Esophagus muscularis mucosa (tissue), 3 donors: ENCODE measurements around the gene ARPC1A.

Experiments used
- CTCF ChIP-seq, 3 experiments: fragments of 200-600 bp in 2 of 3; fragments of 450-650 bp in 1 of 3; sonication (generic) in 2 of 3; IDR thresholded peaks; one replicate each; pipeline ENCODE4 v1.5.1; 2017 to 2019; ENCODE audit warnings: antibody characterized with exemption in 3 of 3, mild to moderate bottlenecking in 2 of 3, moderate library complexity in 1 of 3
- EP300 ChIP-seq: sonication (generic); formaldehyde crosslinking; IDR thresholded peaks from one replicate; pipeline ENCODE4 v1.6.1; 2017; ENCODE audit warnings: antibody characterized with exemption

DNA sequence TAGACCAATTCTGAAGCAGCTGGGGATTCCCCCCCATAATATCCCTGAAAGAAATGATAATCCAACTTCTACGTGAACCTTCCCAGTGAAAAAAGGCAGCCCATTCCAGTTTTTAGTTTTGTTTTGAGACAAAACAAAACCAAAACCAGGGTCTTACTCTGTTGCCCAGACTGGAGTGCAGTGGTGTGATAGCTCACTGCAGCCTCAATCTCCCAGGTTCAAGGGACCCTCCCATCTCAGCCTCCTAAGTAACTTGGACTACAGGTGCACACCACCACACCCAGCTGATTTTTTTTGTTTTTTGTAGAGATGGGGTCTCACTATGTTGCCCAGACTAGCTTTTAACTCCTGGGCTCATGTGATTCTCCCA, 12.5 kb upstream of the ARPC1A start:
- TF ChIP-seq CTCF (IDR thresholded peaks at IDR 0.05) (no peak), EP300 (no peak)
